HG03060 (cell line): ENCODE measurements around the gene ARMCX6.
A peak's percentile ranks its signal among the peaks of the same experiment; 100 is the strongest.
"Not testable (repeated sequence)": the region's sequence is repeated elsewhere in the genome, so short reads cannot be mapped to it uniquely, and the experiment has no call there.

Experiments
- ATAC-seq: cut with Tn5 transposase; IDR thresholded peaks from one replicate; pipeline ENCODE4 v1.9.1; 2021; ENCODE audit warnings: low read depth, moderate number of reproducible peaks; ENCODE audit not compliant: unreplicated experiment

The ARMCX6 gene

GRCh38 chrX:101617211-101618191 lies at the start of gene ARMCX6:
Gene ARMCX6, minus strand, starts transcription at chrX:101618000. Its CDS starts 1,380 bp downstream, at chrX:101616620.
- peak; percentile 85 for ATAC-seq

GRCh38 chrX:101659601-101660063 lies 41.8 kb upstream of the ARMCX6 start, which contains the start of gene ARMCX2:
Gene ARMCX2, minus strand, starts transcription at chrX:101659850. Its CDS starts 2,262 bp downstream, at chrX:101657588.
- ATAC-seq: no peak

GRCh38 chrX:101658661-101659491 lies 41.1 kb upstream of the ARMCX6 start:
- no peak for ATAC-seq

GRCh38 chrX:101657495-101657894 lies 39.7 kb upstream of the ARMCX6 start:
- no peak for ATAC-seq

GRCh38 chrX:101656817-101657216 lies 39.0 kb upstream of the ARMCX6 start:
- no peak for ATAC-seq

- no peak for ATAC-seq
Observed at GRCh38 chrX:101655534-101655933, 37.7 kb upstream of the ARMCX6 start.

GRCh38 chrX:101647716-101648115 lies 29.9 kb upstream of the ARMCX6 start:
- not testable (repeated sequence) for ATAC-seq

GRCh38 chrX:101642093-101642492 lies 24.3 kb upstream of the ARMCX6 start:
- no peak for ATAC-seq

- no peak for ATAC-seq
Observed at GRCh38 chrX:101639583-101639982, 21.8 kb upstream of the ARMCX6 start.

GRCh38 chrX:101619364-101619763 lies 1.6 kb upstream of the ARMCX6 start:
- ATAC-seq: no peak

GRCh38 chrX:101605728-101606127 lies 12.1 kb downstream of the ARMCX6 start:
- ATAC-seq: no peak

- ATAC-seq: no peak
Observed at GRCh38 chrX:101605146-101605545, 12.7 kb downstream of the ARMCX6 start.

- no peak for ATAC-seq
Observed at GRCh38 chrX:101602077-101602476, 15.7 kb downstream of the ARMCX6 start.

GRCh38 chrX:101599592-101599991 lies 18.2 kb downstream of the ARMCX6 start:
- not testable (repeated sequence) for ATAC-seq

- peak; percentile 99 for ATAC-seq
Observed at GRCh38 chrX:101595739-101596419, 21.9 kb downstream of the ARMCX6 start.
